Astrocyte (in vitro differentiated cells and primary cell): ENCODE measurements around the gene CSNK1G3. TPM values are rescaled to one million over a fixed set of nuclear protein-coding genes. Genes with fewer than 3 reads are reported as not detected.

ENCODE experiments used
- DNase-seq: peaks from one replicate; pipeline ENCODE4 v3.0.0-alpha.2; 2010; ENCODE audit warnings: low read depth
- FAIRE-seq: peaks from 2 replicates; lab custom pipeline; 2011; peaks lifted over from hg19 to GRCh38; lab: Jason Lieb, UNC
- H2AFZ ChIP-seq: 2 replicates; pipeline ENCODE4 v1.6.0; 2012; ENCODE audit warnings: low read depth, low read length, inconsistent platforms
- H3K27ac ChIP-seq: 2 replicates; pipeline ENCODE4 v1.5.1; 2011; ENCODE audit warnings: low read depth, low read length, inconsistent platforms
- H3K27me3 ChIP-seq: 2 replicates; pipeline ENCODE4 v1.6.0; 2011; ENCODE audit warnings: low read length, inconsistent platforms; ENCODE audit not compliant: insufficient read depth
- H3K36me3 ChIP-seq: 2 replicates; pipeline ENCODE4 v1.5.1; 2011; ENCODE audit warnings: low read length, inconsistent platforms; ENCODE audit not compliant: insufficient read depth
- H3K4me1 ChIP-seq: 2 replicates; pipeline ENCODE4 v1.5.1; 2011; ENCODE audit warnings: low read length, inconsistent platforms; ENCODE audit not compliant: insufficient read depth
- H3K4me2 ChIP-seq: 2 replicates; pipeline ENCODE4 v1.6.0; 2012; ENCODE audit warnings: low read length, inconsistent platforms
- H3K4me3 ChIP-seq: 2 replicates; pipeline ENCODE4 v1.5.1; 2011; ENCODE audit warnings: low read depth, mild to moderate bottlenecking, low read length, inconsistent platforms; ENCODE audit not compliant: insufficient read depth
- H3K79me2 ChIP-seq: 2 replicates; pipeline ENCODE4 v1.6.0; 2012; ENCODE audit warnings: mild to moderate bottlenecking, low read length, inconsistent platforms; ENCODE audit not compliant: insufficient read depth
- H3K9ac ChIP-seq: 2 replicates; pipeline ENCODE4 v1.6.0; 2012; ENCODE audit warnings: mild to moderate bottlenecking, low read length, inconsistent platforms
- H3K9me3 ChIP-seq: 2 replicates; pipeline ENCODE4 v1.5.1; 2012; ENCODE audit warnings: low read depth, mild to moderate bottlenecking, low read length, inconsistent platforms; ENCODE audit not compliant: insufficient read depth
- H4K20me1 ChIP-seq: 2 replicates; pipeline ENCODE4 v1.6.0; 2012; ENCODE audit warnings: low read length, inconsistent platforms; ENCODE audit not compliant: insufficient read depth
- H3K27ac Mint-ChIP-seq: one replicate; pipeline ENCODE4 v1.8.0; 2021; ENCODE audit warnings: mild to moderate bottlenecking, mixed read lengths; ENCODE audit not compliant: unreplicated experiment
- H3K27me3 Mint-ChIP-seq: one replicate; pipeline ENCODE4 v1.8.0; 2021; ENCODE audit warnings: low read depth, mixed read lengths; ENCODE audit not compliant: unreplicated experiment
- H3K36me3 Mint-ChIP-seq: one replicate; pipeline ENCODE4 v1.8.0; 2021; ENCODE audit warnings: low read depth, mixed read lengths; ENCODE audit not compliant: unreplicated experiment
- H3K4me1 Mint-ChIP-seq: one replicate; pipeline ENCODE4 v1.8.0; 2021; ENCODE audit warnings: low read depth, mixed read lengths; ENCODE audit not compliant: unreplicated experiment
- H3K4me3 Mint-ChIP-seq: one replicate; pipeline ENCODE4 v1.8.0; 2021; ENCODE audit warnings: mild to moderate bottlenecking, moderate library complexity, mixed read lengths; ENCODE audit not compliant: unreplicated experiment
- H3K9me3 Mint-ChIP-seq: one replicate; pipeline ENCODE4 v1.8.0; 2021; ENCODE audit warnings: mild to moderate bottlenecking, mixed read lengths; ENCODE audit not compliant: unreplicated experiment
- CTCF ChIP-seq: IDR thresholded peaks from 2 replicates; pipeline ENCODE4 v1.5.1; 2011; ENCODE audit warnings: low read depth, mild to moderate bottlenecking, inconsistent platforms, low read length, moderate library complexity; ENCODE audit not compliant: insufficient read depth
- EZH2 ChIP-seq: IDR thresholded peaks from 2 replicates; pipeline ENCODE4 v1.6.1; 2012; ENCODE audit warnings: mild to moderate bottlenecking, low read length, inconsistent platforms; ENCODE audit not compliant: insufficient read depth
- total RNA-seq: library from RNA; stranded (reverse); gene quantifications from 2 replicates; pipeline ENCODE4 v1.2.1, GENCODE V29; 2021

The CSNK1G3 gene
- total RNA-seq, 1 donor from 2014 or later: 59.4 TPM

- no peaks in the 10 kb centered on the region for H3K27me3 Mint-ChIP-seq
- no peaks in the 10 kb centered on the region for H3K36me3 ChIP-seq
- H3K36me3 Mint-ChIP-seq: no peaks in the 10 kb centered on the region
- H3K9me3 Mint-ChIP-seq: no peaks in the 10 kb centered on the region
- DNase-seq (no peak), FAIRE-seq (no peak)
- H3K27ac ChIP-seq: no peak overlapping the region
- H4K20me1 ChIP-seq: no peaks in the 10 kb centered on the region
- no peak overlapping the region for H2AFZ ChIP-seq
- TF ChIP-seq EZH2: no peak
- TF ChIP-seq CTCF: no peak
- H3K27me3 ChIP-seq: no peaks in the 10 kb centered on the region
- H3K27ac Mint-ChIP-seq: no peak overlapping the region
- peaks cover 12% of the 10 kb centered on the region for H3K4me1 Mint-ChIP-seq
- H3K9ac ChIP-seq: no peak overlapping the region
- no peaks in the 10 kb centered on the region for H3K9me3 ChIP-seq
- H3K4me2 ChIP-seq: no peak overlapping the region
- no peaks in the 10 kb centered on the region for H3K4me1 ChIP-seq
- H3K4me3 ChIP-seq: no peak overlapping the region
- H3K4me3 Mint-ChIP-seq: no peak overlapping the region
- H3K79me2 ChIP-seq: no peaks in the 10 kb centered on the region
Measured at GRCh38 chr5:123483446-123484077, 28.4 kb upstream of the CSNK1G3 start.

- H2AFZ ChIP-seq: no peak overlapping the region
- H3K27ac ChIP-seq: no peak overlapping the region
- no peak overlapping the region for H3K4me3 Mint-ChIP-seq
- no peaks in the 10 kb centered on the region for H3K36me3 Mint-ChIP-seq
- no peaks in the 10 kb centered on the region for H3K27me3 Mint-ChIP-seq
- H3K36me3 ChIP-seq: no peaks in the 10 kb centered on the region
- no peaks in the 10 kb centered on the region for H3K9me3 Mint-ChIP-seq
- H3K4me2 ChIP-seq: no peak overlapping the region
- H3K9me3 ChIP-seq: no peaks in the 10 kb centered on the region
- no peaks in the 10 kb centered on the region for H3K27me3 ChIP-seq
- DNase-seq (no peak), FAIRE-seq (no peak)
- no peaks in the 10 kb centered on the region for H4K20me1 ChIP-seq
- no peak overlapping the region for H3K27ac Mint-ChIP-seq
- H3K9ac ChIP-seq: no peak overlapping the region
- no peaks in the 10 kb centered on the region for H3K4me1 ChIP-seq
- peaks cover 12% of the 10 kb centered on the region for H3K4me1 Mint-ChIP-seq
- no peak overlapping the region for H3K4me3 ChIP-seq
- no peaks in the 10 kb centered on the region for H3K79me2 ChIP-seq
- TF ChIP-seq CTCF (no peak), EZH2 (no peak)
Measured at GRCh38 chr5:123485275-123485674, 26.7 kb upstream of the CSNK1G3 start.

- Histone ChIP-seq H3K4me2 (peak overlapping the region; percentile 37), H3K4me1 (no peaks in the 10 kb centered on the region), H2AFZ (peak overlapping the region; percentile 14), H3K9ac (no peak overlapping the region), H3K79me2 (no peaks in the 10 kb centered on the region), H3K4me3 (no peak overlapping the region), H3K27ac (no peak overlapping the region), H3K9me3 (no peaks in the 10 kb centered on the region), H4K20me1 (no peaks in the 10 kb centered on the region), H3K36me3 (no peaks in the 10 kb centered on the region), H3K27me3 (no peaks in the 10 kb centered on the region)
- FAIRE-seq: no peak
- H3K36me3 Mint-ChIP-seq: no peaks in the 10 kb centered on the region
- peak; percentile 31 for DNase-seq
- no peaks in the 10 kb centered on the region for H3K9me3 Mint-ChIP-seq
- no peaks in the 10 kb centered on the region for H3K27me3 Mint-ChIP-seq
- H3K4me1 Mint-ChIP-seq: peaks cover 12% of the 10 kb centered on the region
- no peak overlapping the region for H3K4me3 Mint-ChIP-seq
- TF ChIP-seq CTCF: no peak
- TF ChIP-seq EZH2: no peak
- no peak overlapping the region for H3K27ac Mint-ChIP-seq
Measured at GRCh38 chr5:123486951-123487655, 24.9 kb upstream of the CSNK1G3 start.
